ENCODE data around the gene PPARG.
"Not testable (repeated sequence)": the region's sequence is repeated elsewhere in the genome, so short reads cannot be mapped to it uniquely, and the experiment has no call there.

Gene PPARG

DNA sequence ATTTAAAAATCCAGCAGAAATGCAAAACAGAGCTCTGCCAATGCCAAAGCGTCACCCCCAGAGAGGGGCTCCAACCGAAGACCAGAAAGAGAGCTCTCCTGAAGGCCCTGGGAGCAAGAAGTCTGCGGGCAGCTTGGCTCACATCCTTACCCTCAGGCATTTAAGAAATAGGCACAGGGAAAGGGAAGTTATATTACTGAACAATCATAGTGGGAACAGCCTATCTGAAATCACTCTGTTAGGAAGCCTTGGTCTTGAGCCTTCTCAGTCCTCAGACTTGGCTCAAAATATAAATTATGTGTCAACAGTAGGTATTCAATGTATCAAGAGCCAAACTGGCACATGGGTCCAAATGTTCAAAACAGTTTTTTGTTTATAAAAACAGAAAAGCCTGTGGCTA is 10.3 kb upstream of the PPARG start:
- DNase-seq (ENCODE audit: low read depth in 4 of 4, low spot score in 1 of 4) = no peak

DNA sequence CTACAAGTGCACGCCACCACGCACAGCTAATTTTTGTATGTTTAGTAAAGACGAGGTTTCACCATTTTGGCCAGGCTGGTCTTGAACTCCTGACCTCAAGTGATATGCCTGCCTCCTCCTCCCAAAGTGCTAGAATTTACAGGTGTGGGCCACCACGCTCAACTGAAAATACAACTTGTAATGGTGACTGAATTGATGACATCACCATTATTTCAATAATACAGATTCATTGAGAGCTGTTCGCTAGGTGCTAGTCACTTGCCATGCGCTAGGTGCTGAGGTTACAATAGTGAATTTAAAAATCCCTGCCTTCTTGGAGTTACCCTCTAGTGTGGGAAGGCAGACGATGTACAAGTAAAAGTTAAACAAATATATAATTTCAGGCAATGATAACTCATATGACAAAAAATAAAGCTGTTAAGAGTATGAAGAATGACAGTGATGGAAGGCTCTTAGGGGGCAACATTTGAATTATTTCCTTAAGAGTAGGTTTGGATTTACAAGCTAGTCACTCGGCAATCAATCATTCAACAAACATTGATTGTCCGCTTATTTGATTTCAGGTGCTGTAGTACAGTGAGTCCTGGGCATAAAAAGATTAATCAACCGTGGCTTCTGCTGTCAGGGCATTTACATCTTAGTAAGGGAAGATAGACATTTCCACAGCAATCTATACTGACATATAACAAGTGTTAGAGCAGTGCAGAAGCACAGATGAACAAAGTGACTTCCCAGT is 9.1 kb upstream of the PPARG start:
- DNase-seq (ENCODE audit: low read depth in 4 of 4, low spot score in 1 of 4) = no peak

DNA sequence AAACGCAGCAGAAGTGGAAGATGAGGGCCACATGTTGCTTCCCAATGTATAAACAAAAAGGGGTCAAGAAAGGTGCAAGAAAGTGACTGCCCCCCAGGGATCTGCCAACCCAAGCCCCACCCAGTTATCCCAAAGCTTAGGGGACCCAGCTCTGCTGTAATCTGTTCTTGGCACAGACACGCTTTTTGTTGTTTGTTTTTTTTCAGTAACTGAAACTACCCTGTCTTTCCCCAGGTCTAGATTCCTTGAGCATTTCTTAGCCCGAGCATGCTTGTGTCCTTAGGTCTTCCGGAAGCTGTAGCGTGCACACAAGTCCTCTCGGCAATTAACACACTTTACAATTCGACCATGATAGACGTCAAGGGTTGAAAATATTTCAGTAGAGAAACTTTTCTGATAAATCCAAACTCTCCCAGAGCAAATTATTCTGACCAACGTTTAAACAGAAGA is 8.5 kb upstream of the PPARG start:
- no peak for DNase-seq (ENCODE audit: low read depth in 4 of 4, low spot score in 1 of 4)

DNA sequence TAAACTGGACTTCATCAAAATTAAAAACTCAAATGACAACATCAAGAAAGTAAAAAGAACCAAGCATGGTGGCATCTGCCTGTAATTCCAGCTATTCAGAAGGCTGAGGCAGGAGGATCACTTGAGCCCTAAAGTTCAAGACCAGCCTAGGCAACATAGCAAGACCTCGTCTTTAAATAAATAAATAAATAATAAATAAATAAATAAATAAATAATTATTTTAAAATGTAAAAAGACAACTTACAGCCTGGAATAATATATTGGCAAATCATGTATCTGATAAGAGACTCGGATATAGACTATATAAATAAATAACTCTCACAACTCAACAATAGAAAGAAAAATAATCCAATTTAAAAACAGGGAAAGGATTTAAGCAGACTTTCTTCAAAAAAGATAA is 4.3 kb upstream of the PPARG start:
- no peak for DNase-seq (ENCODE audit: low read depth in 4 of 4, low spot score in 1 of 4)

DNA sequence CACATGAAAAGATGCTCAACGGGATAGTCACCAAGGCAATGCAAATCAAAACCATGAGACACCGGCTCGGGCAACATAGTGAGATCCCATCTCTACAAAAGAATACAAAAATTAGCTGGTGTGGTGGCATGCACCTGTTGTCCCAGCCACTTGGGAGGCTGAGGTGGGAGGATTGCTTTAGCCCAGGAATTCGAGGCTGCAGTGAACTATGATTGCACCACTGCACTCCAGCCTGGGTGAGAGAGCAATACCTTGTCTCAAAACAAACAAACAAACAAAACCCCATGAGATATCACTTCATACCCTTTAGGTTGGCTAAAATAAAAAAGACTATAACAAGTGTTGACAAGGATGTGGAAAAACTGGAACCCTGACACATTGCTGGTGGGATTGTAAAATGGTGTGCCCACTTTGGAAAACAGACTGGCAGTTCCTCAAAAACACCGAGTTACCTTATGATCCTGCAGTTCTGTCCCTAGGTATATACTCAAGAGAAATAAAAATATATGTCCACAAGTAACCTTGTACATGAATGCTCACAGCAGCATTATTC is 3.8 kb upstream of the PPARG start:
- DNase-seq (ENCODE audit: low read depth in 4 of 4, low spot score in 1 of 4) = no peak

DNA sequence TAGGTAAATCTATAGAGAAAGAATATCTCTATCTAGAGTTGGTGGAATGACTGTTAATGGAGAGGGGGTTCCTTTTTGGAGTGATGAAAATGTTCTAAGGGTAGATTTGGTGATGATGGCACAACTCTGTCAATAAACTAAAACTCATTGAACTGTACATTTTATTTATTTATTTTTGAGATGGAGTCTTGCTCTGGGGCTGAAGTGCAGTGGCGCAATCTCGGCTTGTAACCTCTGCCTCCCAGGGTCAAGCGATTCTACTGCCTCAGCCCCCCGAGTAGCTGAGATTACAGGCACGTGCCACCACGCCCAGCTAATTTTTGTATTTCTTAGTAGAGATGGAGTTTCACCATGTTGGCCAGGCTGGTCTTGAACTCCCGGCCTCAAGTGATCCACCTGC is 3.1 kb upstream of the PPARG start:
- DNase-seq (ENCODE audit: low read depth in 4 of 4, low spot score in 1 of 4) = not testable (repeated sequence)

DNA sequence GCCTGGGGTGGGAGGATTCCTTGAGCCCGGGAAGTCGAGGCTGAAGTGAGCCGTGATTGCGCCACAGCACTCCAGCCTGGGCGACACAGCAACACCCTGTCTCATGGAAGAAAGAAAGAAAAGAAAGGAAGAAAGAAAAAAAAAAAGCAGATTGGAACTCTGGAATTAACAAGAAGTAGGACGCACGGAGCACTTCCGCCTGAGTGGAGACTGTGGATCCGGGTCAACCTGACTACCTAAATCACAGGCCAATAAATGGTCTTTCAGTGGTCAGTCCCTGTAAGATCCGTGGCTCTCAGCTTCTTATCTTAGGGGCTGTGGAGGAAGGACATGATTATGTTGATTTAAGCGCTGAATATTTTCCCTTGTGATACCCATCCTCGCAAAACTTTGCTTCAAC is 2.4 kb upstream of the PPARG start:
- DNase-seq (ENCODE audit: low read depth in 4 of 4, low spot score in 1 of 4) = no peak

DNA sequence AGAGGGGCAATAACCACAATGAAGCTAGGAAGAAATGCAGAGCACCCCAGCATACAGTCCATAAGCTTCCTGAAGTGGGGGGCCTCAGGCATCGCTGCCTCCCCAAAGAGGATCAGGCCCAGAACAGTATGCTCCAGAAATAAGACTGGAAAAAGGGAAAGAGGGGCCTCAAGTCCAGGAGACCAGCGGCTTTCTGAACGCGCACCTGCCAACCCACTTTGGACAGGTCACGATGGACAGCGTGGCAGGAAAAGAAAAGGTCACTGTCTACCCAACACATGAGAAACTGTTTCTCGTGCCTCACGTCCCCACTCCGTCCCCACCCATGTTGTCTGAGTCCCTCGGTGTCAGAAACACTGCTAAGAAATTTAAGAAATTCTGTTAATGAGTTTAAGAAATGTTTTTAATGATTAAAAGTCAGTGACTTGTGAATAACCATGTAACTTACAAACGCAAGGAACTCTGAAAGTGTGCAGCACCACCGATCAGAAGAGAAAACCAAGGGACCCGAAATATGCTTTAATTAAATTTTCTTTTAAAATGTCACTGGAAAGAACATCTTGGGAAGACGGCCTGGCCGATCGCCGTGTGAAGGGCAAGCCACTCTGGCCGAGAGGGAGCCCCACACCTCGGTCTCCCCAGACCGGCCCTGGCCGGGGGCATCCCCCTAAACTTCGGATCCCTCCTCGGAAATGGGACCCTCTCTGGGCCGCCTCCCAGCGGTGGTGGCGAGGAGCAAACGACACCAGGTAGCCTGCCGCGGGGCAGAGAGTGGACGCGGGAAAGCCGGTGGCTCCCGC is 1.7 kb upstream of the PPARG start:
- DNase-seq (ENCODE audit: low read depth in 4 of 4, low spot score in 1 of 4) = no peak

DNA sequence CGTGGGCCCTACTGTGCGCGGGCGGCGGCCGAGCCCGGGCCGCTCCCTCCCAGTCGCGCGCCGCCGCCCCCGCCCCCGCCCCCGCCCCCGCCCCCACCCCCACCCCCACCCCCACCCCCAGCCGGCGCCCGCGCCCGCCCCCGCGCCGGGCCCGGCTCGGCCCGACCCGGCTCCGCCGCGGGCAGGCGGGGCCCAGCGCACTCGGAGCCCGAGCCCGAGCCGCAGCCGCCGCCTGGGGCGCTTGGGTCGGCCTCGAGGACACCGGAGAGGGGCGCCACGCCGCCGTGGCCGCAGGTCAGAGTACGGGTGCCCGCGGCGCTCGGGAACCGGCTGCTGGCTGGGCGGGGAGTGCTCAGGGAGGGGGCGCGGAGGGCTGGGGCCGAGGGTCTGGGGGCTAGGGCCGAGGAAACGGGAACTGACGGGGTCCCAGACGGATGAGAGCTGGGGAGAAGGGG is 1.1 kb upstream of the PPARG start:
- DNase-seq (ENCODE audit: low read depth in 4 of 4, low spot score in 1 of 4) = no peak

DNA sequence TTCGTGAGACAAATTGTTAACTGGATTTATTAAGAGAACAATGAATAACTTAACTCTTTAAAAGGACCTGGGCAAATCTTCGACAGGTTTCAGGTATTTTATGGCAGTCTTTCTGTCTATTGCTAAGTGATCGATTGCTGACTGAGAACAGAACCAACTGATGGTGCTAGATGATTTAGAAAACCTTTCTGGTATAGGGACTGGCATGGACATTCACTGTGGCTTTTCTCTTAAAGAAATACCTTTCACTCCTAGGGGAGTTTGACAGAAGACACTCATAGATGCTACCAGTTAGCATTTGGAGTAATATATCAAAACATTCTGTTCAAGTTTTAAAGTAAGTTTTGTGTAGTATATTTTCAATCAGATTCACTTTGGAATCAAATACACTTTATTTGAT is 654 bp downstream of the PPARG start:
- no peak for DNase-seq (ENCODE audit: low read depth in 4 of 4, low spot score in 1 of 4)

DNA sequence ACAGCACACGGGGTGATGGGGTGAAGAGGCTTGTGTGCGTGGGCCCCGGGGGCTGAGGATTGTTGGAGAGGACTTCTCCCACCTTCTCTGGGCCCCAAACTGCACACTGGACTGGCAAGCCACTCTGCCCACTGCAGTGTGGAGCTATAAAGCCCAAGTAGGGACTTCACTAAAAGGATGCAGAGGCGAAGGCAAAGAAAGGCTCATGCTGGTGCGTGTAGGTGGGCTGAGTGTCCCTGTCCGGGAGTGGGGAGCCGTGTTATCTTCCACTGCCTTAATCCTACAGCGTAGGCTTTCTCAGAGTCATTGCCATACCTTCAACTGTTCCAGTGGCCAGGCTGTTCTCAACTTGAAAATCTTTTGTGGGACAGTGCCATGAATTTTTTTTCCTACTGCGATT is 3.9 kb downstream of the PPARG start:
- no peak for DNase-seq (ENCODE audit: low read depth in 4 of 4, low spot score in 1 of 4)

DNA sequence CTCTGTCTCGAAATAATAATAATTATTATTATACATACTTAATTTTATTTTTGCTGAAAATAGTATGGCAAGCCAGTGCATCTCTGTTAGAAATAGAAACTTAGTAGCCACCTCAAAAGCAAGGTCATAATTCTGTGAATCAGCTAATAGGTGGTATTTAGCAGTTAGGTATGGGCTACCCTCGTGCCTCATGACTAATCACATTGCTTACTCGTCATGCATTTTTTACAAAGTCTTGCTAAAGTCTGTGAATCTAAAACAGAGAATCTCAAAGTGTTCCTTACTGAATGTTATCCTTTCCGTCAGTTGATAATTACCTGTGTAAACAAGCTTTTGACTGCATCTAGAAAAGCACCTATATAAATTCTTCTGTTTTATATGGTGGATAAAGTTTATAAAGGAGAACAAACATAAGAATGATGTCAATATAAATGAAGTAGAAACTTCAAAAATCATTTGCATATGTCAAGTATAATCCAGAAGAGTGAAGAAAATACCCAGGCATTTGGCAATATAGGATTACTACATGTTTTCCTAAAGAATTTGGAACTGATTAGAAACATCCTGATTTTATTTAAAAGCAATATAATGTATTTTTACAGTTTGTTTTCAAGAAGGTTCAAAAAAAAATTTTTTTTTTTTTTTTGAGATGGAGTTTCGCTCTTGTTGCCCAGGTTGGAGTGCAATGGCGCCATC is 6.2 kb downstream of the PPARG start:
- no peak for DNase-seq (ENCODE audit: low read depth in 4 of 4, low spot score in 1 of 4)

DNA sequence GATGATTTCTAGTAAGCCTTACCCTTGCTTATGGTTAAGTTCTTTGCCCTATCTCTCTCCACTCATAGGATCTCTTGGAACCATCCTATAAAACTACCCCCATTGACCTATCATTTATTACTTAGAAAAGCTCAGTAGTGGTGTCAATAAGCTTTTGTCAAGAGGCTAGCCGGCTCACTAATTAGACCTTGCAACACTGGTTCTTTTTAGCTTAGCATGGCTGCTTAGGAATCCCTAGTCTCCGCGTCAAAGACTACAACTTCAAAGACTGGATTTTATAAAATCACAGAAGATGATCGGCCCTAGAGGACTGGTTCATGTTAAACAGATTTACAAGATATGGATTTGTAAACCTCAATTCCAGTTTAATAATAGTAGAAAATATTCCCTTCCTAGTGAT is 7.6 kb downstream of the PPARG start:
- no peak for DNase-seq (ENCODE audit: low read depth in 4 of 4, low spot score in 1 of 4)

DNA sequence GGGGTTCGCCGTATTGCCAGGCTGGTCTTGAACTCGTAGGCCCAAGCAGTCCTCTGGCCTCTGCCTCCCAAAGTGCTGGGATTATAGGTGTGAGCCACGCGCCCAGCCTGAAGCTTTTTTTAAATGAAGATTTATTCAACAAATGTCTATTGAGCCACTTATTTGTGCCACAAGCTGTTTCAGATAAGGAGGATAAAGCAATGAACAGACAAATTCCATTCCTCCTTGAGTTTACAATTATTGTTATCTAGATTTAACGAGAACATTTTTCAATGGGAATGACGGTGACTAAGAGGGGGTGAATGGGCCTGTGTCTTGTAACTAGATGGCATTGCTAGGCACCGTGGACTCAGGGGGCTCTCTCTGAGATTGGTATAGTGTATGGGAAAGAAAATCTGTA is 10.2 kb downstream of the PPARG start:
- no peak for DNase-seq (ENCODE audit: low read depth in 4 of 4, low spot score in 1 of 4)

DNA sequence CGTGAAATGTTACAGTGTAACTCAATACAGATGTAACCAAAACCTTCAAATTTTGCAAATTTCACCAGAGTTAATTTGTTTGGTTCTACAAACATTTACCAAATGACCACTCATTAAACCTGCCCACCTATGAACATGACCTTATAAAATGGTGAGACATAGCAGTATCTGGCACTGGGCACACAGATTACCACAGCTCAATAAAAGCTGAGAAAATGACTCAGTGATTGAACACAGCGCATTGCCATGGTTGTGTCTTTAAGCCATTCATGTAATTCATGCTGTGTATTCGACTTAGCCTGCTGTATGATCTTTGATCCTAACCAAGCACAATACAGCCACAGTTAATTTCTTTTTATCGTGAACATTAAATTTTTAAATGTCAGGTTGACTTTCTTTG is 11.3 kb downstream of the PPARG start:
- DNase-seq (ENCODE audit: low read depth in 4 of 4, low spot score in 1 of 4) = no peak

DNA sequence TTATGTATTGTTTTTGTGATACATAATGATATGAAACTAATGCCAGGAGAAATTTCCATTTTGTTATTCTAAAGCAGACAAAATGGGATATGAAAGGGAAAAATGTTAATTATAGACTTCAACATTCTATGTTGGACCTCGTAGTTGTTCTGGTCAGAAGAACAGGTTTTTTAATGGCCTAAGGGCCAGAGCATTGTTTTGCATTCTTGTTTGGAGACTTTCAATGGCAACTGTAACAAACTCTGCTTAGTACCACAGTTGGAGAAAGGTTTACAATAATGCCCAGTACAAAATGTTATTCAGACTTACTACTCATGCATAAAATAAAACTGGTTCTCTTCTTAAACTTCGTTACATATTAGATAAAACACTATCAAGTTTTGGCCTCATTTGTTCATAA is 12.2 kb downstream of the PPARG start:
- no peak for DNase-seq (ENCODE audit: low read depth in 4 of 4, low spot score in 1 of 4)

DNA sequence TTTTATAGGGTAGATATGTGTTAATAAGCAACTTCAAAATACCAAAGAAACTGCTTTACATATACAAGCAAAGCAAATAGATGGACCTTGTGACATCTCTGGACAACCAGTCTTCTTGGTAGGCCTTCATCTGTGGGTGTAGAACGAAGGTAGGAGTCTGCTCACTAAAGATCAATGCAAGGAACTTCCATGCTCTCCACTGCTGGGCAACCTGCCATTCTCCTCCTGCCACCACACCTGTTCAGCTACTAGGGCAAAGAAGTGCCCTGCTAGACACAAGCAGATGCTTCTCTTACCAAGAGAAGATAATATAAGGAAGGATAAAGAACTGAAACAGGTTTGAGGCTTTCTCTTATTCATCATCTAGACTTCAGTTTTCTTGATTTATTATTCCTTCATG is 12.6 kb downstream of the PPARG start:
- DNase-seq (ENCODE audit: low read depth in 4 of 4, low spot score in 1 of 4) = no peak

DNA sequence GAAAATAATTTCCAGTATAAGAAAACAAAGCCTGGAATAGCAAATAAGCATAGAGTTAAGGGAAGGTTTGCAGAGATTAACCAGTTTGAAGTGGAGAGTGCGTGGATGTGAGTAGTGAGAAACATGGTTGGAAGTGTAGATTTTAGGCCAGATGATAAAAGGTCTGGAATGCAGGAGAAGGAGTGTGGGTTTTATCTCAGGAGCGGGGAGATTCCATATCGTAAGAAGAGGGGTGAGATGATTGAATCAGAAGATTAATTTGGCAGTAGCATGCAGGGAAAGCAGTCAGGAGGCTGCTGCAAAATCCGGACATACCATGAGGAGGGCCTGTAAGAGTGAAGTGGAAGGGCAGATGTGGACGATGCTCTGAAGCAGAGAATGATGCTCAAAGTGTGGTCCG is 13.7 kb downstream of the PPARG start:
- DNase-seq (ENCODE audit: low read depth in 4 of 4, low spot score in 1 of 4) = no peak

DNA sequence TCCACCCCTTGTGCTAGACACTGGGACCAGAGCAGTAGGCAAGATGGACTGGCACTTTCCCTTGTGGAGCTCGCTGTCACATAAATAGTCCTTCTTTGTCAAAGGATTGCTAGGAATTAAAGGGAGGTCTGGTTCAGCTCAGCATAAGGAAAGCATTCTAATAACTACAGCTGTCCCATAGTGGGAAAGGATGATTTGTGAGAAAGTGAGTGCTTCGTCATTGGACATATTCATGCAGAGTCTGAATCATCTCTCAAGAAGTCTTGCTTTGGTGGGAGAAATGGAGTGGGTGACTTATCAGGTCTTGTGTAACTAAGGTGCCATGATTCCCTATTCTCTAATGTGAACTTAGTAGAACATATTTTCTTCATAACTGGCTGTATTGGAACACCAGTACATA is 14.7 kb downstream of the PPARG start:
- no peak for DNase-seq (ENCODE audit: low read depth in 4 of 4, low spot score in 1 of 4)

DNA sequence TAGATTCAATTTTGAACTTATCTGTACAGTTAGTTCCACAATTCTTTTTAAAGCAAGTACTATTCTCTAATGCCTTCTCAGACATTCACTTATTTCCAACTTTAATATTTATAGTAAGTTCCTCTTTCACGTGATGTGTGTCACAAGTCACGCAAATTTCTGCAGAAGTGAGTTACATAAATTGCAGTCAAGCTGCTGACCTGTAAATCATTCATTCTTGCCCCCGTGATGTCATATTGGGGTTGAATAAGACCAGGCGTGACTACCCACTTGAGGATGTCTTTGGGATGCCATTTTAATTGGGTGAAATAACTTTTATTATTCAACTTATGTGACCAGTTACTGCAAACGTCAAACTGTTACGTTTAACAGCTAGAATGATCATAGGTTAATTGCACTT is 15.1 kb downstream of the PPARG start:
- DNase-seq (ENCODE audit: low read depth in 4 of 4, low spot score in 1 of 4) = no peak

DNA sequence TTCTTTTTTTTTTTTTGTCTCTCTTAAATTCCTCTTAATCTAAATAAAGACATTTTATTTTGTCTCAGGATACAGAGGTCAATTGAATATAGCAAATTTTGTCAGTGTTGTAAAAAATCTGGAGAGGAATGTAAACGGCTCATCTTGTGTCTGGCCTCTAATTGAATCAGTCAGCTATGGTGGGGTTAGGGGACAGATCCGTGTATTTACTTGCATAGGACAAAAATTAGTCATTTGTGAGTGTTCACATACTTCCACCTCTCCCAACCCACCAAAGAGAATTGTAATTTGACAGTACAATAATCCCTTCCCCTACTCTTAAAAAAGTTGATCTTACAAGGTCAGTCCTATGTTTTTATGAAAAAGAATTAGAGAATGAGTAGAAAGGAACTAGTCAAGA is 18.3 kb downstream of the PPARG start:
- DNase-seq (ENCODE audit: low read depth in 4 of 4, low spot score in 1 of 4) = no peak

DNA sequence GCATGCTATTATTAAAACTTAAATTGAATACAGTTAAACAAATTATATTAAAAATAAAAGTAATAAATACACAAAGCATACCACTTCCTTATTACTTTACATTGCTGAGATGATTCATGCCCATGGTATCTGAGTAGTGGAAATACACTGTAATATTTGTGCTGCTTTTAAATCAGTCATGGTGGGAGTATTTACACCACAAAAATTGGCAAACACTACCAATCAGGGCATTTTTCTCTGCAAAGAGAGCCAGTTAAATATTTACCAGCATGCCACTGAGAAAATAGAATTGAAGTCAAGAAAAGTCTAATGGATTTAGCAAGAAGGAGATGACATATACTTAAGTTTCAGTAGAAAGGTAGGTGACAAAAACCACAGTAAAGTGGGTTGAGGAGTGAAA is 19.6 kb downstream of the PPARG start:
- no peak for DNase-seq (ENCODE audit: low read depth in 4 of 4, low spot score in 1 of 4)

Data from stimulated activated CD4-positive, alpha-beta T cell treated with anti-CD3 and anti-CD28 coated beads, Interleukin-1b, Interleukin-23, amount 100 ng/mL, for 24 hours (primary cell).